Activated CD4-positive, alpha-beta T cell treated with anti-CD3 and anti-CD28 coated beads, Interleukin-2, amount 50 U/mL, for 16 hours (primary cell): ENCODE measurements around the gene ATF2.
"Not testable (repeated sequence)": the region's sequence is repeated elsewhere in the genome, so short reads cannot be mapped to it uniquely, and the experiment has no call there.

Experiments used
- DNase-seq: peaks from one replicate; pipeline ENCODE4 v3.0.0-alpha.2; 2020

The ATF2 gene

DNA sequence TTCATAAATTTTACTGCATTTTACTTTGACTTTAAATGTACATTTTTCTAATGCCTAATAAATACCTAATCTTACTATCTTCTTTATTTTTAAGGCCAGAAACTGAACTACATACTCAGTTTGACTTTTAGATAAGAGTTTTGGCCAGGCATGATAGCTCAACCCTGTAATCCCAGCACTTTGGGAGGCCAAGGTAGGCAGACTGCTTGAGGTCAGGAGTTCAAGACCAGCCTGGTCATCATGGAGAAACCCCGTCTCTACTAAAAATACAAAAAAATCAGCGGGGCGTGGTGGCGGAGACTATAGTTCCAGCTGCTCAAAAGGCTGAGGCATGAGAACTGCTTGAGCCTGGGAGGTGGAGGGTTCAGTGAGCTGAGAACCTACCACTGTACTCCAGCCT is 9.1 kb downstream of the ATF2 start:
- DNase-seq: no peak

DNA sequence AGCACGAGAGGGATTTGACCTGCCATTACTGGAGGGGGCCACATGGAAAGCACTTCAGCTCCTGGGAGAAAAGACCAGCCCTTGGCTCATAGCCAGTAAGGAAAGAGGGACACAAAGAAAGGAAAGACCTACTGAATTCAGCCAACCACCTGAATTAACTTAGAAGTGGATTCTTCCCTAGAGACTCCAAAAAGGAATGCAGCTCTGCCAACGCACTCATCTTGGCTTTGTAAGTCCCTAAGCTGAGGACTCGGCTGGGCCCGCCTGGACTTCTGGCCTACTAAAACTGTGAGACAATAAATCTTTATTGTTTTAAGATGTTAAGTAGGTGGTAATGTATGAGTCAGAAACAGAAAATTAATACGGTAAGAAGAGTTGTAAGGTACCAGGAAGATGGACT is 11.5 kb downstream of the ATF2 start:
- no peak for DNase-seq

DNA sequence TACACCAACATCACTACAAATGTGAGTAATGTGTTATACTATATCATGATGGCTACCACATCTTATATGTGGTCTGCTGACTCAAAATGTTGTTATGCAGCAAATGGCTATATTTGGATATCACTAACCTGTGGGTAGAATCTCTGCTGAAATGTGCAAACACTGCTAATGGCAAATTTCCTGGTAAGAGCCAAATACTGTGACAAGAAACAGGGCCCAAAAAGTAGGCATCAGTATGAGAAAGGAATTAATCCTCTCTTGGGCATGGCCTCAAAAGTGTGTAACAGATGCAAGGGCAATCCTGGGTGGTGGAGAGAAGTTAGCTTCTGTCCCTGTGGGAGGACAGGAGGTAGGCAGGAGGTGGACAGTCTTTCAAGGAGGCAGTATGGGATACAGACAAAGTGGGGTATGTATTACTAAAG is 13.3 kb downstream of the ATF2 start:
- peak; percentile 86 for DNase-seq

DNA sequence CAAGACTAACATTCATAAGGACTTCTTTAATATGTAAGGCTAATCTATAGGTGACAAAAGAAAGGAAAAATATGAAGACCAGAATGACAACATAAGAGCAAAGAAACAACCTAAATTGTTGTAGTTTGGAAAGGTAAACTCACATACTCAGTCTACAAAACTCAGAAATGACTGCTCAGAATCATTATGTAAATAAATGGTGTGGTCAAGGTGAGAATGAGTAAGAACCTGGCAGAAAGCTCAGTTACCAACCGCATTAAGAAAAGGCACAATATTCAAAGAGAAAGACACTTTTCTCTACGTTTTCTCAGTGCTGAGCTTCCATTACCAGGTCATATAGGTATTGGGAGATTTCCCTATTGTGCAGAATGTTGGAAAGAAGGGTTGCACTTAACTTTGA is 15.8 kb downstream of the ATF2 start:
- peak; percentile 68 for DNase-seq

DNA sequence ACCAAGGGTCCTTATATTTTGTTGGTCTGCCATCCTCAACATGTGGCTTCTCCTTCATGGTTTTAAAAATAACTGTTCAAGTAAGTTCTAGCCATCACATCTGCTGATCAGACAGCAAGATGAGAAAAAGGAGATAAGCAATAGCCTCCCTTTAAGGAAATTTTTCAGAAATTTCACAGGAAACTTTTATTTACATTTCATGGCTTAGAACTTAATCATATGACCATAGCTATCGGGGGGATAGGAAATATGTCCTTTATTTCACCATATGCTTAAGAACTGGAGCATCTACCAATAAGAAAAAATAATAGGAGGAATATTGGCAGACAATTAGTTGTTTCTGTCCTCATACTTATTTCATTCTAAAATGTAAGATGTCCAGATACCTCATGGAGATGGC is 16.2 kb downstream of the ATF2 start:
- DNase-seq: no peak

DNA sequence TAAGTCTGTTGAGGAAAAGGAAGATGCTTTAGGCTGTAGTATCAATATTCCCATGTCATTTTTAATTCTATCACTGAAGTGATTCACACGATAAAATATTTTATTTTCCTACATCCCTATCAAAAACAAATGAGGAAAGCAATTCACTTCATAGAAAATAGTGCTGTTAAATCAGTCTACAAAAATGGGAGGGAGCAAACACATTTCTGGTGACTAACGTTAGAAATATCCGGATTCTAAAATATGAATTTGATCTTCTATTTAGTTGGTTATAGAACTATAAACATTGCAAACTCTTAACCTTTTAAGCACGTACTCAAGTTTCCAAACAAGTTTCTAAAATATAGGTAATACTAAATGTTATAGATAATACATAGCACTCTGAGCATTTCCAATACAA is 20.8 kb downstream of the ATF2 start:
- DNase-seq: no peak

DNA sequence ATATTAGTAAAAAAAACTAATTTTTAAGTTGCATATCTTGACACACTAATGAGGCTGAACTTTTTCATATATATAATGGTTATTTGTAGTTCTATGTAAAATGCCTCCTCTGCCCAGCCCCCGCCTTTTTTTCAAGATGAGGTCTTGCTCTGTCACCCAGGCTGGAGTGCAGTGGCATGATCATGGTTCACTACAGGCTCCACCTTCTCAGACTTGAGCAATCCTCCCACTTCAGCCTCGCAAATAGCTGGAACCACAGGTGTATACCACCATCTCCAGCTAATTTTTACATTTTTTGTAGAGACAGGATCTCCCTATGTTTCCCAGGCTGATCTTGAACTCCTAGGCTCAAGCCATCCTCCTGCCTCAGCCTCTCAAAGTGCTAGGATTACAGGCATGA is 24.3 kb downstream of the ATF2 start:
- DNase-seq: no peak

DNA sequence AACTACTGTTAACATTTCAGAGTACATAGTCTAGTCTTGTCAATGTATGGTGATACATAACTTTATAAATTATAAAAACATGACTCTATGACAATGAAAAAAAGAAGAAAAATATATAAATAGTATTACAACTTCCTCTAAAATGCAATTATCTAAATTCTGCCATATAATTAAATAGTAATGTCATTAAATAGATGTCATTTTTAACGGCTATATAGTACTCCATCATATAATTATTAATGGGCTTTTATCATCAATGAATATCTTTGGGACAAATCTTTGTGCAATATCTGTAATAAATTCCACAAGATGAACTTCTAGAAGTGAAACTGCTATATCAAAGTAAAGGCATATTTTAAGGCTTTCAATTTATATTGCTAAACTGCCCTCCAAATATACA is 24.8 kb downstream of the ATF2 start:
- no peak for DNase-seq

DNA sequence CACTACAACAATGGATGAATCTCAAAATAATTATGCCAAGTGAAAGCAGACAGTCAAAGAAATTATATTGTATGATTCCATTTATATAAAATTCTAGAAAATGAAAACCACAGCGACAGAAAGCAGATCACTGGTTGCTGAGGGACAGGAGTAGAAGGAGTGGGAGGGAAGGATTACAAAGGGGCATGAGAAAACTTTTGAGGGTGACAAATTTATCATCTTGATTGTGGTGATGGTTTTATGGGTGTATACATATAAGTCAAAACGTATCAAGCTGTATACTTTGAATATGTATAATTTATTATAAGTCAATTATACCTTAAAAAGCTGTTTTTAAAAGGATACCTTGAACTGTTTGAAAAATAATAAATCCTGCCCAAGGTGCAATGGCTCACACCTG is 27.7 kb downstream of the ATF2 start:
- no peak for DNase-seq

DNA sequence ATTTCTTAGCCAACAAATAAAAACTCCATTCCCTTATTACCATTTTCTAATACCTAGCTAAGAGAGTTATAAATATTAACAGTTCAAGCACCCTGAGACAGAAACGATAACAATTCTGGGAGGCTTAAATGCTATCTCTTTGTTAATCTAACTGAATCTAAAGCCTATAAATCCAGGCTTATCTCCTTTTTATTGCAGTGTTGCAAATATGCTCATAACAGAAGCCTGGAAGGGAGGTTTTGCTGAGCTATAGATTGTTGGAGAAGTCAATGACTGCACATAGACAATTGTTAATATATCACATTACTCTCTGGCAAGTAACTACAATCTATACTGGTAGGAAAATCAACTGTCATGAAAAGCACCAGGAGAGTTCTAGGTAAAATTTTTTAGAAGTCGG is 30.2 kb downstream of the ATF2 start:
- DNase-seq: no peak

DNA sequence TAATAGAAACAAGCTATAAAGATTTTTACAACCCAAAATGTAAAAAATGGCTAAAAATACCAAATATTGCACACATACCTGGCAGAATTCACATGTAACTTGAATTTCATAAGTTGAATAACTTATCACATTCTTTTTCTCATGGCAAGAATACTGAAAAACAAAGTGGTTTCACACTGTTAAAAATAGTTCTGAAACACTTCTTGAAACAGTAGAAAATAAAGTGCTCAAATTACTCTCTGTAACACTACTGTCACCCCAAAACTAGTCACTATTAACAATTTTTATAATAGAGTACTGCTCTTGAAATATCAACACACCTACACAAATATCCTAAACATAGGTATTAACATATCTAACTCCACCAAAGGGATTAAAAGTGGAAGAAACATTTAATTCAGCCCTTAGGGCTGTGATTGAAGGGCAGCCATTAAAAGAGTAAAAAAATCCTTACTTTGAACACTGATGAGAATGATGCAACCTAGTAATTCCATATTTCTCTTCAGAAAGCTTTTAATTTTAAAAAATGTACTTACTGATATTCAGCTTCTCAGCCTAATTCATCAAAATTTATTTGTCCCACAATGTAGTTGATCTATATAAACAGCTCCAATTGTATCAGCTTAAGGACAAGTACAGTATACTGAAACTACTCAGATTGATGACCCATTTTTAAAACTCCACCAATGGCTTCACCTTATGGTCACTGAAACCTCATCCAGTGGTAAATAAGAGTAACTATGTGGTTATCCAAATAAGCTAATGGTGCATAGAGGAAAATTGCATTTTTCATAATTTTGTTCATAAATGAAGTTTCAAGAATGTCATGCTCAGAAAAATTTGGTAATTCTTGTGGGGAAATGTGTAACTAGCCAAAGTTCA is 31.4 kb downstream of the ATF2 start:
- no peak for DNase-seq

DNA sequence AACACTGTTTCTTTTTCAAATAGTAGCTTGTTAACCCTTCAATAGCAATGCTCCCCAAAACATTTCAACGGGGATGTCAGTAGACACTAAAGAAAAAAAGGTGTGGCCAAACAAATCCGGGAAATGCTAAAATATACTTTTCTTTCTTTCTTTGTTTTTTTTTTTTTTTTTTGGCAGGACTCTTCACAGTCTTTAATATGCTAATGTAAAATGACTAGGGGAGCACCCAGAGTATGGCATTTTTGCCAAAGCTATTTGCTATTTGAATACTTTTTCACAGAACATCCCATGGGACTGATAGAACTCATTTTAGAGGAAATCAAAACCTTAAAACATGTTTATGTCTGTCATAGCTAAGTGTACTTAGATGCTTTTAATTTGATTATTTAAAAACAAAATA is 32.1 kb downstream of the ATF2 start:
- DNase-seq: no peak

DNA sequence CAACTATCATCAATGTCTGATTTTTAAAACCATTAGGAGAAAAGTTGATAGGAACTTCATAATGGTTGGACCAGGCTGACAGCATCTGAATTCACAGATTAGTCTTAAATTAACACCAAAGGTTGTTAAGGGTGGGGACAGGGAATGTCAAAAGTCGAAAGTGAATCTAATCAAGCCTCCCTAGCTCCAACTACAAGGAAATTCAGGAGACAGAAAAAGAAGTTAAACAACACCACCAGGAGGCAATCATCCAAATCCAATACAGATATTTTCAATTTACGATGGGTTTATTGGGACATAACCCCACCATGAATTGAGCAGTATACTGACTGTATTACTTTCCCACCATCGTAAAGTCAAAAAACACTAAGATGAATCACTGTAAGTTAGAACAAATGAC is 32.8 kb downstream of the ATF2 start:
- no peak for DNase-seq

DNA sequence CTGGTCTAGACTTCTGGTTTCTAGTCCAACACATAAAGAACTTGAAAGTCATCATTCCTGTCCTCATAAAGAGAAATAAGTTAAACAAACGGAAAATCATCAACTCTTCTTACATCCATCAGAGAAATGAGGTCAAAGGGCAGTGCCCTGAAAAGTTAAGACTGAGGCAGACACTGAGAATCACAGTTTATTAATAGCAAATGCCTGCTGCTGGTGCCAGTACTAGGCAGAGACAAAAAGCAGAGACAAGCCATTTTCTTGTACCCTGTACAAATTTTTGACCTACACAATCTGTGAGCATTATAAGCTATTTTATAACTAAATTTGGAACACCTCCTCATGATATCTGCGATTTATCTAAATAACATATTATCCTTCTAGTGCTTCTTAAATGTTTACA is 36.8 kb downstream of the ATF2 start:
- DNase-seq: no peak

DNA sequence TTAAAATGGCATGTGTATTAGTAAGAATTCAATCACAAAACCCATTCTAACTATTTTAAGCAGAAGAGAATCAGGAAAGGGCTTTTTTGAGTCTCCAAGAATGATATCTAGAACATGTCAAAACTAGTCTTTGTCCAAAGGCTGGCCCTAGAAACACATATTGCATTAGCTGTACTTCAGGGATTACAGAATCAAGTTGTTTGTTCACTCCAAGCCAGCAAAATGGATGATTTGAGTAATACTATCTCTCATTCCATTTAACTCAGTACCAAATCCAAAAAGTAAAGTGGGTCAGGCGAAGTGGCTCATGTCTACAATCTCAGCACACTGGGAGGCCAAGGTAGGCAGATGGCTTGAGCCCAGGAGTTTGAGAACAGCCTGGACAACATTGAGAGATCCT is 41.3 kb downstream of the ATF2 start:
- DNase-seq: no peak

DNA sequence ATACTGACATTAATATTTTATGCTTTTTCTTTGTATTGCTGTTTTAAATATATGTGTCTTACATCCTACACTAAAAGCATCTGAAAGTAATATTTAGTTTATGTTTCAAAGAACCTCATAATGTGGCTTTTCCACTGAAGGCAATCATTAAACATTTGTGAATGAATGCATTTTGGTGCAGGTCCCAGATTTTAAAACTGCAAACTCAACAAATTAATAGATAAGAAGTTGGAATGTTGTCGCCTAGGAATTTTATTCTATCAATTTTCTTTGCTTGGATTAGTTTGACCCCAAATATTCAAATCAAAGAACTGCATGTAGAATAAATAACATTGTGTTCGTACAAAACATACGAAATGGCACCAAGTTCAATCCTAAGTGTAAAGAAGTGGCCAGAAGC is 44.7 kb downstream of the ATF2 start:
- DNase-seq: no peak

DNA sequence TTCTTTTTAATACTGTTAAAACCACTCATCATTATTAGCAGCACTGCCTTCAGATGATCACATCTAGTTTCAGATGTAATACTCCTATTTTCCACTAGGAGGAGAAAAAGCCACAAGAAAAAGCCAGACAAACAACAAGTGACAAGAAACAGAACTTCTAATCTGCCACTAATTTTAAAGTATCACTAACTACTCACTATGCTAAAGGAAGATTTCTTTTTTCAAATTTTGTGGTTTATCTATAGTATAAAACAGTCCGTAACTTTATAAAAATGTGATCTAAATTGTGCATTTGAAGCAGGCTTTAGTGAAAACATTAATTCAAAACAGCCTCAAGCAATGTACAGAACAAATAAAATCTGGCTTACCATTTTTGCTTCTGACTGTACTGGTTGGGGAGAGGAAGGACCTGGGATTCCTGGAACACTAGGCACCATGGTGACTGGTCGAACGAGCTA is 56.8 kb downstream of the ATF2 start:
- DNase-seq: peak; percentile 63

DNA sequence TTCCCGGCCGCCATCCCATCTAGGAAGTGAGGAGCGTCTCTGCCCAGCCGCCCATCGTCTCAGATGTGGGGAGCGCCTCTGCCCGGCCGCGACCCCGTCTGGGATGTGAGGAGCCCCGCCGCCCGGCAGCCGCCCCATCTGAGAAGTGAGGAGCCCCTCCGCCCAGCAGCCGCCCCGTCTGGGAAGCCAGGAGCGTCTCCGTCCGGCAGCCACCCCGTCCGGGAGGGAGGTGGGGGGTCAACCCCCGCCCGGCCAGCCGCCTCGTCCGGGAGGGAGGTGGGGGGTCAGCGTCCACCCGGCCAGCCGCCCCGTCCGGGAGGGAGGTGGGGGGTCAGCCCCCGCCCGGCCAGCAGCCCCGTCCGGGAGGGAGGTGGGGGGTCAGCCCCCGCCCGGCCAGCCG is 59.9 kb downstream of the ATF2 start:
- not testable (repeated sequence) for DNase-seq

DNA sequence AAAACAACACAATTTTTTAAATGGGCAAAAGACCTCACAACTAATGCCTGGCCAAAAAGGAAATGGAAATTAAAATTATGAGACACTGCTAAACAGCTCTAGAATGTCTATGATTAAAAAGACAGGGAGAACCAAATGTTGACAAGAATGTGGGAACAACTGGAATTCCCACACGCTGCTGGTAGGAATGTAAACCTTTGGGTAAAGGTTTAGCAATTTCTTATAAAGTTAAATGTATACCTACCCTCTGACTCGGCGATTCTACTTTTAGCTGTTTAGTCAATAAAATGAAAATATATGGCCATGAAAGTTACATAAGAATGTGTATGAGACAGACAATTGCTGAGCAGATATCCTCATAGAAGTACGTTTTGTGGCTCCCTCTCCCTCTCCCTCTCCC is 60.9 kb downstream of the ATF2 start:
- DNase-seq: no peak

DNA sequence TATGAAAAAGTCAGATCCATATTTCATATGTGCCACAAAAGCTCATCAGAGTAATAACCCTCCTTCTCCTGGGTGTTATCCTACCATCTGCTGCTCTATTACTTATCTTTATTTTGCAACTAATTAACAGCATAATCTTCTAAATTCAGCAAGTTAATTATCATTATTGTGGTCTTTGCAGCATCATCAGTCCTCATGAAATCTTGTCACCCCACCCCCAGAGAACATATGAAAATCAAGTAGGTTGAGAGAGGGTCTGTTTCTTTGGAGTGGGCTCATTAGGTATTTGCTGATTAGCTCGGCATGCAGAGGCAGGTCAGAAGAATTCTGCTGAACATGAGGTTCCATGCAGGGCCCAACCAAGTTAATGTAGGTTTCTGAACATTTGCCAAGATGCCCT is 64.8 kb downstream of the ATF2 start:
- no peak for DNase-seq

DNA sequence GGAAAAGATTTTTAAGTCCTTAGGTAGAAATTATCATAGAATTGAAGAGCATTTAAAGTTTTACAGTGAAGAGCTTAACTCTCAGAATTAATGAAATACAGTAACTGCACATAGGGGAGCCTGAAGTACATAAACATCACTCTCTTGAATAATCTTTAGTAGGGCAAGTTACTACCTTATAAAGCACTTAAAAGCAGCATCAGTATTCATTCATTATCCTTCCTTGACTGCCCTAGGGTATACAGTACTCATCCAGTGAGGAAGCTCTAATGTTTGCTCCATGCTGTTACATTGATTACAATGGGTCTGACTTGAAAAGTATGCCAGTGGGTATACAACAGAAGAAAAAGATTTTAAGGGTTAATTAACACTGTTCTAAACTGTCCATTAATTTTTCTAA is 66.5 kb downstream of the ATF2 start:
- no peak for DNase-seq

DNA sequence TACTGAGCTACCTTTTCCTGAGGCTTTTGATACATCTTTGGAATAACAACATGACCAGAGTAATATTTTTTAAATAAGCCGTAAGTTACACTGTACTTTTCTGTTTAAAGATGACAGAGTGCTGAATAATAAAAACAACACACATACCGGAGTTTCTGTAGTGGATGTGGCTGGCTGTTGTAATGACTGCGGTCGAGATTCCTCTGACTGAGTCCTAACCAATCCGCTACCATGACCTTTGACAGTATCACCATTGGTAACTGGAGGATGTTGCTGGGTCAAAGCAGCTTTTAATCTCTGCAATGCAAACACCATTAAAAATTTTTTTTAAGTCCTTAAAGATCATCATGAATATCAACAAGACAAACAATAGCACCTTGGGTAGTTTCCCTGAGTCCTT is 70.7 kb downstream of the ATF2 start:
- DNase-seq: no peak

DNA sequence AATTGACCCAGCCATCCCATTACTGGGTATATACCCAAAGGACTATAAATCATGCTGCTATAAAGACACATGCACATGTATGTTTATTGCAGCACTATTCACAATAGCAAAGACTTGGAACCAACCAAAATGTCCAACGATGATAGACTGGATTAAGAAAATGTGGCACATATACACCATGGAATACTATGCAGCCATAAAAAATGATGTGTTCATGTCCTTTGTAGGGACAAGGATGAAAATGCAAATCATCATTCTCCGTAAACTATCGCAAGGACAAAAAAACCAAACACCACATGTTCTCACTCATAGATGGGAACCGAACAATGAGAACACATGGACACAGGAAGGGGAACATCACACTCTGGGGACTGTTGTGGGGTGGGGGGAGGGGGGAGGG is 83.9 kb downstream of the ATF2 start:
- DNase-seq: not testable (repeated sequence)

DNA sequence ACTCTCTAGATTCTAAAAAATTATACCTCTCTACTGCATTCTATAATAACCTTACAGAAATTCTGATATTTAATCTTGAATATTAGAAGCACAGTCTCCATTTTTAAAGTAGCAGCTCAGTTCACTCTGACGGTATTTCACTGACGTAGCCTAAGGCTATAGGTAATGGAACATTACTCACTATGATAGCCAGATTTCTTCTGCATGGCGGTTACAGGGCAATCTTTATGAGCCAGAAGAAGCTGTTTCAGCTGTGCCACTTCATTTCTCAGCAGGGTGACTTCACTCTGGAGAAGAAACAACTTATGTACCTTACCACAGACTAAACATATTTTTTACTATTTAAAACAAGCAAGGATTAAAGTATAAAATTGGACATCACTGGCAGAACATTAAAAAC is 87.5 kb downstream of the ATF2 start:
- DNase-seq: no peak

DNA sequence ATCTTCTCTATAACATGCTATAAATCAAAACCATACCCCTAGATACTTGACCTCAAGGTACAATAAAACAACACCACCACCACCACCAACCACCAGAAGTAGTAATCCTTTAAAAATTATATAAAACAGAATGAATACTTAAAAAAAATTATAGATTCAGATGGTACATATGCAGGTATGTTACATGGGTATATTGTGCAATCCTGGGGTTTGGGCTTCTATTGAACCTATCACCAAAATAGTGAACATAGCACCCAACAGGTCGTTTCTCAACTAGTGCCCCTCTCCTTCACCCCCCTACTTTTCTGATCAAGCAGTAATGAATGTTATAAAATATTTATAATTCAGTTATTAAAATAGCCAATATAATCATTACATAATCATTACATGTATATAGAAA is 91.7 kb downstream of the ATF2 start:
- DNase-seq: no peak
